Lower leg skin (tissue), 4 donors: ENCODE data around the gene CDH13. TPM values are rescaled to one million over a fixed set of nuclear protein-coding genes. Genes with fewer than 3 reads are reported as not detected.
A peak's percentile ranks its signal among the peaks of the same experiment; 100 is the strongest.

Experiments
- DNase-seq, 2 donors: peaks; one replicate each; pipeline ENCODE4 v3.0.0-alpha.2; 2019; ENCODE audit warnings: low spot score in 2 of 2
- H3K4me3 ChIP-seq: fragments of 200-600 bp; sonication (generic); 2 replicates; pipeline ENCODE4 v1.5.1; 2017; ENCODE audit warnings: mild to moderate bottlenecking, low read depth; ENCODE audit not compliant: poor library complexity, severe bottlenecking
- POLR2A ChIP-seq, 2 donors: fragments of 450-650 bp; IDR thresholded peaks; one replicate each; pipeline ENCODE4 v1.6.1; 2016 to 2017; ENCODE audit warnings: antibody characterized with exemption in 2 of 2, mild to moderate bottlenecking in 1 of 2, moderate library complexity in 1 of 2
- WGBS, 2 donors: methylation state at CpG; one replicate each; pipeline ENCODE4 v1.1.5; 2018; 5-methylcytosine and 5-hydroxymethylcytosine counted together
- intact Hi-C: fragments of 100-400 bp; cut with DNase I; formaldehyde crosslinking; loops from one replicate; pipeline ENCODE4 v1.15.0; 2023; ENCODE audit warnings: low total_unique reads
- total RNA-seq, 4 donors: library from RNA; depleted of rRNA; stranded (reverse); fragments of >200 nt; gene quantifications; one replicate each; pipeline ENCODE4 v1.1.0, GENCODE V29; 2016
- TF ChIP-seq, protein P1 (sequence below), 3 donors: fragments of 450-650 bp; IDR thresholded peaks; one replicate each; pipeline ENCODE4 v1.5.1; 2016; ENCODE audit warnings: antibody characterized with exemption in 3 of 3, mild to moderate bottlenecking in 3 of 3, moderate library complexity in 2 of 3

The CDH13 gene
- total RNA-seq, 4 donors from 2014 or later = 102 to 246 (median 155) TPM

DNA sequence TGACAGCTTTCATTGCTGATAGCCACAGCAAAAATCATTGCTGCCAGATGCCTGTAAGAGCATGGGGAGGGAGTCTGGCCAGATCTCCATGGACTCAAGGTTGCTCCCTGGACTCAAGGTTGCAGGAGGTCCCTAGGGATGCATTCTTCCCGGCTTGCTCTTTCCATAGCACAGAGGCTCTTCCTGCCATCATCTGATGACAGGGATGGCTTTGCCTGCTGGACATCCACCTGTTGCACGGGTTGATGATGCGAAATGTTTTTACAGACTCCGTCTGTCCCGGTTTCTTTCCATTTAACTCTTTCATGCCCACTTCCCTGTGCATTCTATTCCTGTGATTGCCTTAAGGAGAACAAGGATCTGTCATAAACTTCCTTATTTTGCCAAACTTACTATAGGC, 1065.5 kb downstream of the CDH13 start:
- WGBS, 2 donors = 55 to 57% methylated on average over 5 of the region's 5 CpGs
- H3K4me3 ChIP-seq = no peak overlapping the region
- DNase-seq = no peak
- TF ChIP-seq POLR2A (IDR thresholded peaks at IDR 0.05) = no peak
- TF ChIP-seq, protein P1, sequence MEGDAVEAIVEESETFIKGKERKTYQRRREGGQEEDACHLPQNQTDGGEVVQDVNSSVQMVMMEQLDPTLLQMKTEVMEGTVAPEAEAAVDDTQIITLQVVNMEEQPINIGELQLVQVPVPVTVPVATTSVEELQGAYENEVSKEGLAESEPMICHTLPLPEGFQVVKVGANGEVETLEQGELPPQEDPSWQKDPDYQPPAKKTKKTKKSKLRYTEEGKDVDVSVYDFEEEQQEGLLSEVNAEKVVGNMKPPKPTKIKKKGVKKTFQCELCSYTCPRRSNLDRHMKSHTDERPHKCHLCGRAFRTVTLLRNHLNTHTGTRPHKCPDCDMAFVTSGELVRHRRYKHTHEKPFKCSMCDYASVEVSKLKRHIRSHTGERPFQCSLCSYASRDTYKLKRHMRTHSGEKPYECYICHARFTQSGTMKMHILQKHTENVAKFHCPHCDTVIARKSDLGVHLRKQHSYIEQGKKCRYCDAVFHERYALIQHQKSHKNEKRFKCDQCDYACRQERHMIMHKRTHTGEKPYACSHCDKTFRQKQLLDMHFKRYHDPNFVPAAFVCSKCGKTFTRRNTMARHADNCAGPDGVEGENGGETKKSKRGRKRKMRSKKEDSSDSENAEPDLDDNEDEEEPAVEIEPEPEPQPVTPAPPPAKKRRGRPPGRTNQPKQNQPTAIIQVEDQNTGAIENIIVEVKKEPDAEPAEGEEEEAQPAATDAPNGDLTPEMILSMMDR (IDR thresholded peaks at IDR 0.05) = no peak
- intact Hi-C loops = no loop called here

DNA sequence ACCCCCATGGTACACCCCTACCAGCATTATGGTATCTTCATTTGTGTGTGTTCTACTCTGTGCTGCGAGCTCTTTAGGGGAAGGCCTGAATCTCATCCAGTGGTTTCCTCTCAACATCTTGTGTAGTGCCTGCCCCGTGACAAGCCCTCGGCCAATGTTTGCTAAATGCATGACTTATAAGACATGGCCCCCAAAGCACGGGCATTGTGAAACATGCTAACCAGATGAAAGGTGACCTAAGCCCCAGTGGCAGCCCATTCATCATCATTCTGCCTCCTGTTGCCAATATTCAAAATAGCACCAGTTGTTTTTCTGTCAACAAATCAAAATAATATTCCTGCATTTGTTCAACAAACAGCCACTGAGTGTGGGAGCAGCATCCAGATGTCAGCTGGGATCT, 1072.2 kb downstream of the CDH13 start:
- no peak for TF ChIP-seq POLR2A (IDR thresholded peaks at IDR 0.05)
- TF ChIP-seq, protein P1 (IDR thresholded peaks at IDR 0.05) = no peak
- no peak overlapping the region for H3K4me3 ChIP-seq
- intact Hi-C loops = no loop called here
- 86 to 89% methylated on average over 4 of the region's 4 CpGs for WGBS, 2 donors
- DNase-seq = peak; percentile 39 to 89

DNA sequence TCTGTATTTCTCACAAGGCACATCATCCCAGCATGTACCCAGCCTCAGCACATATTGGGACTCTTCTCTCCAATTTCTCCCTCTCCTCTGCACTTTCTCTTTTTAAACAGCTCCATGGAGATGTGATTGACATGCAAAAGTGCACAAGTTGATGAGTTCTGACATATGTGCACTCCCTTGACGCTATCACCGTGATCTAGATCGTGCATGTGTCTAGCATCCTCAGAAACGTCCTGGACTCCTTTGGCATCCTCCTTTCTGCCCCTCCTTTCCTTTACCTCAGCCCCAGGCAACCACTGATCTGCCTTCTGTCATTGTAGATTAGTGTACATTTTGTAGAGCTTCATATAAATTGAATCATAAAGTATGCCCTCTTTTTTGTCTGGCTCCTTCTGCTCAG, 1073.0 kb downstream of the CDH13 start:
- peak in 1 of 2 donors; percentile 10 for DNase-seq
- H3K4me3 ChIP-seq = no peak overlapping the region
- TF ChIP-seq POLR2A (IDR thresholded peaks at IDR 0.05) = no peak
- TF ChIP-seq, protein P1 (IDR thresholded peaks at IDR 0.05) = no peak
- 63 to 76% methylated on average over 4 of the region's 4 CpGs for WGBS, 2 donors
- intact Hi-C loops = no loop called here

DNA sequence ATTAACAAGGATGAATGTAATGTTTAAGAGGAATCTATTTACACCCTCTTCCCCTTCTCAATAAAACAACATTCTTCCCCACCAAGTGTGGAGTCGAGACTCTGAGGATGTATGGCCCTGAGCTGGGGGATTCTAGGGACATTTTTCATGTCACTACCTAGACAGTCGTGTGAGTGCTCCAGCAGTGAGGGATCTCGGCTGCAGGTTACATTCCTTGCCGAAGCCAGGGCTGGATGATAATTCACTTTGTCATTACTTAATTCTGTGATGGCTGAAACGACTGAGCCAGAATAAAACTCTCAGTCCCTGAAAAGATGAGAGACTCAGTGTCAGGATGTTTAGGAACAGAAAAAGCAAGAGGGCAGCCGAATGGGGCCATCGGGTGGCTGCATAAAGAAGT, 1074.1 kb downstream of the CDH13 start:
- no peak overlapping the region for H3K4me3 ChIP-seq
- peak in 1 of 2 donors; percentile 20 for DNase-seq
- intact Hi-C loops = no loop called here
- TF ChIP-seq POLR2A (IDR thresholded peaks at IDR 0.05) = no peak
- TF ChIP-seq, protein P1 (IDR thresholded peaks at IDR 0.05) = no peak
- WGBS, 2 donors = 85 to 86% methylated on average over 7 of the region's 7 CpGs

DNA sequence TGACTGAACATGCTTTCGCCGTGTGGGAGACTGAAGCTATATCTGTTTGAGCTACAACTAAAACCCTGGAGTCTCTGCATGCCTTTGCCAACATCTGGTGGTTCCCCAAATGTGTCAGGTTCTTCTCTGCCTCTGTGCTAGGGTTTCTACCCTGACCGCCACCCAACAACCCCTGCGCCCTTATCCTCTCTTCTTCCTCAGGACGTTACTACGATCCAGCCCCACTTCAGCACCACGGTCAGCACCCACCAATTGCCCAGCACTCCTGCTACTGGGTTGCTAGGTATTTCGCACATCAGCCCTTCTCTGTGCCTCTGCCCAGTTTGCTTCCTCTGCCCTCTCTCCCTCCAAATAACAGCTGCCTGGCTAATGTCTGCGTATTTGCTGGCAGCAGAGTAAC, 1074.7 kb downstream of the CDH13 start:
- WGBS, 2 donors = 59 to 63% methylated on average over 9 of the region's 9 CpGs
- intact Hi-C loops = no loop called here
- TF ChIP-seq, protein P1 (IDR thresholded peaks at IDR 0.05) = no peak
- no peak for TF ChIP-seq POLR2A (IDR thresholded peaks at IDR 0.05)
- H3K4me3 ChIP-seq = no peak overlapping the region
- peak in 1 of 2 donors; percentile 79 for DNase-seq

DNA sequence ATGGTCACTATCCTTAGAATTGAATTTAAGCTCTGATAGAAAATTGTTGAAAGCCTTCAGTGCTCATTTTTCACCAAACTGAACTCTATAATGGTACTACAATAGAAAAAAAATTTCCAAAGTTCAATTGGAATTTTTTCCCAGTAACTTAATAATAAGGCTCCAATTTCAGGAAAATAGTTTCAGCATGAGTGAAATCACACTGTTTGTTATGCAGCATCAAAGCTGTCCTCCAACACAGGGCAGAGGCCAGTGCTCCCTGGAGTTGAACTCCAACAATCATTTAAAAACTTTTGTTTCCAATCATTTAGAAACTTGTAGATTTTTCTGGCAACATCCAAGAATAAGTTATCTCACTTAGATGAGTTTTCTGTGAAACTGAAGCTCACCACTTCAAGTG, 1077.9 kb downstream of the CDH13 start:
- intact Hi-C loops = no loop called here
- no peak for DNase-seq
- H3K4me3 ChIP-seq = no peak overlapping the region
- TF ChIP-seq POLR2A (IDR thresholded peaks at IDR 0.05) = no peak
- TF ChIP-seq, protein P1 (IDR thresholded peaks at IDR 0.05) = no peak
